Kasumi-1 (cell line): ENCODE results near the gene ADGRB3.
"Not testable (repeated sequence)": the region's sequence is repeated elsewhere in the genome, so short reads cannot be mapped to it uniquely, and the experiment has no call there.

ENCODE experiments used
- DNase-seq, 2 experiments: peaks; one replicate each; lab custom pipeline; 2025; lab: John Stamatoyannopoulos, UW

ADGRB3 gene

DNA sequence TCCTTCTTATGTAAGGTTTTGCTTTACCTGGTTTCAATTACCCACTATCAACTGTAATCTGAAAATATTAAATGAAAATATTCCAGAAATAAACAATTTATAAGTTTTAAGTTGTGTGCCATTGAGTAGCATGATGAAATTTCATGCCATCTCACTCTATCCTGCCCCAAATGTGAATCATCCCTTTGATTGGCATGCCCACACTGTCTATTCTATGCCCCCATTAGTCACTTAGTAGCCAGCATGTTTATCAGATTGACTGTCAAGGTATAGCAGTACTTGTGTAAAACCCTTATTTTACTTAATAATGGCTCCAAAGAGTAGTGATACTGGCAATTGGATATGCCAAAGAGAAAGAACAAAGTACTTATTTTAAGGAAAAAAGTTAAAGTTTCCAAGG lies 403.8 kb downstream of the ADGRB3 start:
- DNase-seq = no peak

DNA sequence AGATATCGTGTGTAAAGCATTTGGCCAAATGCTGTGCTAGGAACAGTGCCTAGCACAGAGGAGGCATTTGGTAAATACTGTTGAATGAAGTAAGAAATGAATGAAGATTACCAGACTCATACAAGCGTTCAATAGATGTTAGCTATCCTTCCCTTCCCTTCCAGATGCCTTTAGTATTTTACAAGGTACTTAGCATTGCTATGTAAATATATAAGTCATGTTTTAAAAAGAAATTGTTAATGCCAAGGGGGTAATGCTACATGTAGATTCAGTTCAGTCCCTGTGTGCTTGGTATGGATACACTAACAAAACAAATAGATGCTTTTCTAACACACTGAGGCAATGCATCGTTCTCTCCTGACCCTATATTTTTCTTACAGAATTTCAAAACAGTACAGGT lies 407.2 kb downstream of the ADGRB3 start:
- DNase-seq = no peak

DNA sequence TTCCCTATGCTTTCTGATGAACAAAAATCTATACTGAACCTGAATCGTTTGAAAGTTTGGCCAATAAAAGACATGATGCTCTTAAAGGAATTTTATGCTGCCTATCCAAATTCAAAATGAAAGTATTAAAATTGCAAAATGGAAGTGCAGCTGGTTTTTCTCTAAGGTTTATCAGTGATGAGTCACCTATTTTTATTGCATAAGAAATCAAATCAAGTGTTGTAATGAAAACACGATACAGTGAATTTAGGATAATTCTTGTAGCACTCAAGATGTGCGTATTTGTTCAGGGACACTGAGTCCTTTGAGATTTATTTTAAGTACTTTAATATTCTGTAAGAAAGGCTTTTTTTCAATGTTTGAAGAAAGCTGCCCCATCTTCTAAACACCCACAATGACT lies 409.5 kb downstream of the ADGRB3 start:
- DNase-seq = no peak

DNA sequence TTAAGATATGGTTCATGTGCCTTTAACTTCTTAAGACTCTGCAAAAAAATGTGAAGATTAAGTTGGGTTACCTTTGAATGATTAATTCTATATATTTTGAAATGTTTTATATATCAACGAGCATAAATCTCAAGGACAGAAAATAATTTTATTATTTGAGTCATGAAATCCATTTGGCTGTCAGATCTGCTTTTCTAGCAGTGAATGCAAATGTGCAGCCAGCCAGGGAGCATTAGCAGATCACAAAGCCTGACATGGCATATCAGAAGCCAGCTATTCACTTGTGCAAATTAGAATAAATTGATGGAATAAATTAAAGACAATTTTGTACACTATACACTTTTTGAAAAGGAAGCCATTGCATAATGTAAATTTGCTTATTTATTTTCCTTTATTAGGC lies 424.3 kb downstream of the ADGRB3 start:
- DNase-seq = no peak

DNA sequence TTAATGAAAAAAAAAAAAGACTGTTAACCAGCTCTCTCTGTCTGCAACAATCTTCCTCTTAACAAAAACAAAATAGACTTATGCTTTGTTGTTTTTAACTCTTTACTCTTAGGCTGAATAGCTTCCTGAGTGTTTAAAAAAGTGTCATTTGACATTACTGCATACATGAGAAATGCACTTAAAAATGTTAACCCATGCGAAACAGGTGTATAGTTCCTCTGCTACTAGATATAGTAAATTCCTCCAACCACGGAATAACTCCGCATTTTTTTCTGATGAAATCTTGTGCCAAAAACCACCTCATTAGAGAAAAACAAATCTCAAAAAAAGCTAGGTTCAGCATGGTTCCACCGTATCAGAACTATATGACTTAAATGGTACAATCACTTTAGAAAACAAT lies 426.0 kb downstream of the ADGRB3 start:
- DNase-seq = no peak

- no peak for DNase-seq
These were observed 428.3 kb downstream of the ADGRB3 start for GRCh38 chr6:69063401-69063800.

DNA sequence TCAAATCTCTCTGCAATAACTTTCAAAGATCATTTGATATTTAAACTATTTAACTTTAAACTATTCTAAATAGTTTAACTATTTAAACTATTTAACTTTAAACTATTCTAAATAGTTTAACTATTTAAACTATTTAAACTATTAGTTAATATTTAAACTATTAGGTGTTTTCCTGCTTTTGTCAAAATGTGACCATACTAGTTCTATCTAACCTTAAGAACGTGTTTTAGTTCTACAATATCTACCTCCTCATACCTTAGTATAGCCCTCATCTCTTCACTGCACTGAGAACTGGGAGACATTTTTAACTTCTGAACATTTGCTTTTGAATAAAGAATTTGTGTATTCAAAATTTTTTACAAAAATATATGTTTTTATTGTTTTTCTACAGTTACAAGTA lies 429.1 kb downstream of the ADGRB3 start:
- no peak for DNase-seq

GRCh38 chr6:69069881-69070280 lies 434.8 kb downstream of the ADGRB3 start:
- no peak for DNase-seq

DNA sequence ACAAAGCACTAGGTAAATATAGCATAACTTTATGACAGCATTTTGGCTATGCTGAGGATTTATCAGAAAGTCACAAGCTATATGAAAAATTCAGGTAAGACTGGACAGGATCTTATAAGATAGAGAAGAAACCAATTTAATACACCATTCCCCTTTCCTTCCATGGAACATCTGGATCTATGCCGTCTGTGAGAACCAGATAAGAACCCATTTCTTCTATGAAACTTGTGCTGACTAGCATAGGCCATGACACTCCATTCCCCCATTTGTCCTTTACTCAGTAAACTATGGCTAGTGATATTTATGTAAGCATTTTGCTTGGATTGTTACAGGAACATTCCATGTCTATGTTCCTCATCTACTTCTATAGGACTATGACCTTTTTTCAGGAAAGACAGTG lies 437.7 kb downstream of the ADGRB3 start:
- no peak for DNase-seq

DNA sequence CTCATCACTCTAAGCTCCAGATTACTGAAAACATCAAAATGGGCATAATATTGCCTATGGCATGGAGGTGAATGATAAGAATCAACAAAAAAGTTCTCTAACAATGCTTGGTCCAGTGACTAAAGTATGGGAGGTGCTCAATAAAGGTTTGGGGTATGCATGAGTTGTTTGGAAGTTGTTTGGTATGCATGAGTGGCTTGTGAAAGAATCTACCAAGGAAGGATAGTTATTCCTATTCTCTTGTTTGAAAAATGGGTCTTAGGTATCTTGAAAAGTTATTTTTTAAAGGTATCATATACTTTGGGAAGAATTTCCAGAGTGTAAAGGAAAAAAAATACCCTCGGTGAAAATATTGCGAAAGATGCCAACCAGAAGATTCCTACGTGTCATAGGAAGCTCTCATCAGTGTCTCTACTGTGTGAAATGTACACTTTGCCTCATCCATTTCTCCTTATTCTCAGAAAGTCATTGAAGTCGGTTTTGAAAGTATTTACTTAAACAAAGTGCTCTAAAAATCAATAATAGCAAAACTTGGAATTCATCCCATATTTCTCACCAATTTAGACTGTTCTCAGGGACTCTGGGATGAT lies 449.8 kb downstream of the ADGRB3 start:
- DNase-seq = no peak

DNA sequence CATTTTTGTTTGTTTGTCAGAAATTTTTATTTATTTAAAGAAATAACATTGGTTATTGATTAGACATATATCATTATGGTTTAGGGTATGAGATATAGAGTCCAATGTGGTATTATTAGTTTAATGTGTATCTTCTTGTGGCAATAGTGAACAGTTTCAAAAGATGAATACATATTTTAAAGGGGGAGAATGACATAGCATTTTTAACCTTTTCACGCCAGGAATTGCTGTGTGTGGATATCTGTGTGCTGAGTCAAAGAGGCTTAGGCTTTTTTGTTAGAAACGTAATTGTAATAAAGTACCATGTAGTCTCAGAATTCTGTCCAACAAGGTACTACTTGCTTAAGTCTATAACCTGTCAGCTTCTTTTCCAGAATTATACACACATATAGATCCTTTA lies 451.6 kb downstream of the ADGRB3 start:
- no peak for DNase-seq

GRCh38 chr6:69089539-69089938 lies 454.5 kb downstream of the ADGRB3 start:
- DNase-seq = no peak

DNA sequence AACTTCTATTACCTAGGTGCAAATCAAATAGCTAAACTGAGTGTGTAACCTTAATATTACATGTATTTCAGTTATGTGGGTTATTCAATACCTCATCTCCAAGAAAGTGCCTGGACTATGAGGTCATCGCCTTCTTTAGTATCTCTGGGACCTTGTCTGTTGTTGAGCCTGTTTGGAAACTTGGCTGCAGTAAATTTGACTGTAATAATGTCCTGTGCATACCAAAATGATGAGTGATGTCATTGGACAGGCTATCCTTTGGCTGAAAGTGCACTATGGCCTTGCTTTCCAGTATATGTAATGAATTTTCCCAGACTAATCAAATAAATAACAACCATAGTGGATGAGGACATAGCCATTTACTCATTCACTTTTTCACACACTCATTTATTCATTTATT lies 455.1 kb downstream of the ADGRB3 start:
- no peak for DNase-seq

DNA sequence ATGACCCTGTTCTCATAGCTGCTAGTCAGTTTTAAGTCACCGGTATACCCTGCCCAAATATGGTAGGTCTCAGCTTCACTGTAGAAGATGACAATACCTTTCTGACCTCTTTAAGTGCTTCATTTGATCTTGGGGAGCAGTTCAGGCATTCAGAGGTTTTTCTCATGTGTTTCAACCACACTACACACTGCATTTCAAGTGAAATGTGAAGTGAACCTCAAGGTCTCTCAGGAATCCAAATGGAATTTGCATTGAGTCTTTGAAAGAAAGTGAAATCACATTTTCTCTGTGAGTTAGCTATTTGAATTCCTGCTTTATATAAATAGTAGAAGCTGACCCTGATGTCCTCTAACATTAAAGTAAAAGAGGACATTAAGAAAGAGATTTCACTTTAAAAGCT lies 461.6 kb downstream of the ADGRB3 start:
- no peak for DNase-seq

DNA sequence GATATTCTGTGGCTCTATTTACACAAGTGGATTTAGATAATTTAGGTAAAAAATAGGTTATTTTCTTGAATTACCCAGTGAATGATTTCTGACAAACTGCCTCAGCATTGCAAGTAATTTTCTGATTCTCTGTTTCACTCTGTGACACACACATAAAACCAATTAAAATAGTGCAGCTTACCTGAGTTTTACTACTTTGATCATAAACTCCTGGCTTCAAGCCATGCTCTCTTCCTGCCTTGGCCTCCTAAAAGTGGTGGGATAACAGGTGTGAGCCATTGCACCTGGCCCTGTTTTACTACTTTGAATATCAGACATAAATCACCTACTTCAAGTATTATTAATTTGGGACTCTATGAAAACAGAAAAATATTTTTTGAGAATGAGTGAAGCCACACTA lies 462.9 kb downstream of the ADGRB3 start:
- DNase-seq = no peak

DNA sequence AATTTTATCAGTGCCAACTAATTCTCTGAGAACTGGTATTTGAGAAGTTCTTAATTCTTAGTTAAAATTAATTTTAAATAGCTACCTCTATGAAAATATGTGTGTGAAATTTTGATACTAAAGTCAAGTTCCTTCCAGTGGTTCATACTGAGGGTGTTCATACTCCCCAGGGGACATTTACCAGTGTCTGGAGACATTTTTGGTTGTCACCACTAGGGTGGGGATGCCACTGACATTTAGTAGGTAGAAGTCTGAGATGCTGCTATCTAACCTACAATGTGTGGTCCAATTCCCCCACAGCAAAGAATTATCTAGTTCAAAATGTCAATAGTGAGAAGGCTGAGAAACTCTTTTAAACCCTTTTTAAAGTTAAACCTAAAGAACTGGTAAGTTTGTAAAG lies 463.8 kb downstream of the ADGRB3 start:
- DNase-seq = no peak

GRCh38 chr6:69100772-69101171 lies 465.7 kb downstream of the ADGRB3 start:
- DNase-seq = no peak

- DNase-seq = no peak
These were observed 467.3 kb downstream of the ADGRB3 start for GRCh38 chr6:69102416-69102815.

DNA sequence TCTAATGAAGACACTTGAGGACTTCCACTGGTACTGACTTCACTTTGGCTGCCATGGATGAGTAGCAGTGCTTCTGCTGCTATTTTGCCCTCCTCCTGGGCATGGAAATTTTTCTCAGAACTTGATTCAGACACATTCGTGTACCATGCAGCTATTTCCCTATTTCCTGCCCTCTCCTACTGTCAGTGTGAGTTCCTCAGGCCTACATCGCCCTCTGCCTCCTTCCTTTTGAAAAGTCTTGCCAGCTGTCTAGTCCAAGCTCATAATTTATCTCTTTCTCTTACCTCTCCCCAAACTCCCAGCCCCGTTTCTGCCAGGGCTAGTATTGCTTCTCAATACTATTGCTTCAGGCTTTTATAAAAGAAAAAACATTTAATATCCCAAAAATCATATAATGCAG lies 470.2 kb downstream of the ADGRB3 start:
- DNase-seq = no peak

GRCh38 chr6:69106511-69106910 lies 471.4 kb downstream of the ADGRB3 start:
- no peak for DNase-seq

- no peak for DNase-seq
These were observed 476.2 kb downstream of the ADGRB3 start for GRCh38 chr6:69111301-69111700.

DNA sequence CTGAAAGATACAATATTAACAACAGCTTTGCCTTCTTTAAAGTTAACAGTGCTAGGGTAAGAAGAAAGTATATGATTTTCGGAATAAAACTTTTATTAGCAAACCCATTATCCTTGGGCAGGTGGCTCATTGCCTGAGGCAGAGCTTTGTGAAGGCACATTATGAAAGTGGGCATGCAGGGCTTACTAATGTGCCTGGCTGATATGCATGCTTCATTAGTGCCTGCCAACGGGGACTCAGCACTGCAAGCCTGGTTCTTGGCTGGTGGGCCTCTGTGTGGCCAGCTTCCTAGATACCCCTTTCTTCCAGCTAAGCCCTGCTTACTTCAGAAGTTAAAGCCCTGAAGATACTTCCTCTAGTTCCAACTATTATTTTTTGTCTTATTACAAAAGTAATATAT lies 481.6 kb downstream of the ADGRB3 start:
- no peak for DNase-seq

GRCh38 chr6:69121461-69122406 lies 486.7 kb downstream of the ADGRB3 start:
- not testable (repeated sequence) for DNase-seq

DNA sequence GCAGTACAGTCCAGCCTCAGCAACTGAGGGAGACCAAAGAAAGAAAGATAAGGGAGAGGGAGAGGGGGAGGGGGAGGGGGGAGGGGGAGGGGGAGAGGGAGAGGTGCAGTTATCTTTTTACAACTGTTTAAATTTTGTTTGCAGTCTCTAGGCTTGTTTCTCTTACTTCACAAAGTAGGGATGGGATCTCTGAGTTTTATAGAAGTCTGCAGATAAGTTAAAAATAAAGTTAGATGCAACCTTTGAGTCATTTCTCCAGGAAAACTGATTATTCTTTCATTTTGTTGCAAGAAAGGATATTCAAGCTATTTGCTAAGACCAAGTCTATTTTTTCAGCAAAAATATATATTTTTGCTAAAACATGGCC lies 487.3 kb downstream of the ADGRB3 start:
- DNase-seq = no peak
